Measurements from ENCODE around the gene NEGR1. TPM values are rescaled to one million over a fixed set of nuclear protein-coding genes. Genes with fewer than 3 reads are reported as not detected.

NEGR1 gene
- polyA plus RNA-seq, 1 donor from 2014 or later = 47.4 TPM

- H3K27me3 ChIP-seq (ENCODE audit: insufficient read depth, low read depth, low read length) = no peaks in the 10 kb centered on the region
- no peaks in the 10 kb centered on the region for H4K20me1 ChIP-seq (ENCODE audit: insufficient read depth)
- H3K27ac ChIP-seq (ENCODE audit: low read length) = no peak overlapping the region
- no peaks in the 10 kb centered on the region for H3K79me2 ChIP-seq (replicated peaks; ENCODE audit: insufficient read depth, low read length)
- no peaks in the 10 kb centered on the region for H3K9me3 ChIP-seq (ENCODE audit: low read length)
- no peaks in the 10 kb centered on the region for H3K36me3 ChIP-seq (ENCODE audit: insufficient read depth, low read length)
- H3F3A ChIP-seq (ENCODE audit: insufficient read depth, low read length, poor library complexity, severe bottlenecking) = no peaks in the 10 kb centered on the region
- no peaks in the 10 kb centered on the region for H3K9me2 ChIP-seq (ENCODE audit: insufficient read depth, low read length)
- H3K4me3 ChIP-seq (ENCODE audit: low read length) = no peak overlapping the region
- no peak overlapping the region for H3K9ac ChIP-seq (ENCODE audit: low read length)
- H2AFZ ChIP-seq (ENCODE audit: low read depth, low read length) = no peak overlapping the region
- TF ChIP-seq SMC3 (conservative IDR thresholded peaks at IDR 0.05; ENCODE audit: poor library complexity) = no peak
- TF ChIP-seq REST (IDR thresholded peaks at IDR 0.05; ENCODE audit: borderline replicate concordance) = no peak
- no peak for TF ChIP-seq CTCF (IDR thresholded peaks at IDR 0.05; ENCODE audit: poor library complexity, severe bottlenecking)
- no peak for TF ChIP-seq MXI1 (conservative IDR thresholded peaks at IDR 0.05; ENCODE audit: poor library complexity, severe bottlenecking)
- TF ChIP-seq POLR2AphosphoS5 (IDR thresholded peaks at IDR 0.05) = no peak
- TF ChIP-seq EZH2 (IDR thresholded peaks at IDR 0.05; ENCODE audit: borderline replicate concordance, insufficient read depth, low read length, poor library complexity, severe bottlenecking) = no peak
- no peak for TF ChIP-seq EP300 (conservative IDR thresholded peaks at IDR 0.05; ENCODE audit: poor library complexity, severe bottlenecking)
- TF ChIP-seq RAD21 (conservative IDR thresholded peaks at IDR 0.05) = no peak
- TF ChIP-seq TAF1 (IDR thresholded peaks at IDR 0.05; ENCODE audit: low read depth) = no peak
- no peak overlapping the region for H3K4me2 ChIP-seq (ENCODE audit: low read length)
These were observed 439.3 kb downstream of the NEGR1 start for GRCh38 chr1:71843012-71843411.

GRCh38 chr1:71839876-71840275 lies 442.5 kb downstream of the NEGR1 start:
- H3K9ac ChIP-seq (ENCODE audit: low read length) = no peak overlapping the region
- no peak overlapping the region for H3K27ac ChIP-seq (ENCODE audit: low read length)
- H2AFZ ChIP-seq (ENCODE audit: low read depth, low read length) = no peak overlapping the region

More at GRCh38 chr1:71839876-71840275, 442.5 kb downstream of the NEGR1 start:
- Histone ChIP-seq H4K20me1 (ENCODE audit: insufficient read depth) (no peaks in the 10 kb centered on the region), H3K9me3 (ENCODE audit: low read length) (no peaks in the 10 kb centered on the region), H3F3A (ENCODE audit: insufficient read depth, low read length, poor library complexity, severe bottlenecking) (no peaks in the 10 kb centered on the region), H3K4me3 (ENCODE audit: low read length) (no peak overlapping the region), H3K27me3 (ENCODE audit: insufficient read depth, low read depth, low read length) (no peaks in the 10 kb centered on the region), H3K9me2 (ENCODE audit: insufficient read depth, low read length) (no peaks in the 10 kb centered on the region), H3K4me2 (ENCODE audit: low read length) (no peak overlapping the region), H3K36me3 (ENCODE audit: insufficient read depth, low read length) (no peaks in the 10 kb centered on the region), H3K79me2 (replicated peaks; ENCODE audit: insufficient read depth, low read length) (no peaks in the 10 kb centered on the region)
- TF ChIP-seq POLR2AphosphoS5 (IDR thresholded peaks at IDR 0.05) (no peak), EP300 (conservative IDR thresholded peaks at IDR 0.05; ENCODE audit: poor library complexity, severe bottlenecking) (no peak), TAF1 (IDR thresholded peaks at IDR 0.05; ENCODE audit: low read depth) (no peak), RAD21 (conservative IDR thresholded peaks at IDR 0.05) (no peak), REST (IDR thresholded peaks at IDR 0.05; ENCODE audit: borderline replicate concordance) (no peak), SMC3 (conservative IDR thresholded peaks at IDR 0.05; ENCODE audit: poor library complexity) (no peak), EZH2 (IDR thresholded peaks at IDR 0.05; ENCODE audit: borderline replicate concordance, insufficient read depth, low read length, poor library complexity, severe bottlenecking) (no peak), CTCF (IDR thresholded peaks at IDR 0.05; ENCODE audit: poor library complexity, severe bottlenecking) (no peak), MXI1 (conservative IDR thresholded peaks at IDR 0.05; ENCODE audit: poor library complexity, severe bottlenecking) (no peak)
